D721Med (cell line): Measurements from ENCODE around the gene NSD1.

Experiments used
- DNase-seq: peaks from one replicate; pipeline ENCODE4 v3.0.0; 2011; ENCODE audit warnings: low spot score; ENCODE audit not compliant: insufficient read length
- FAIRE-seq: peaks from 2 replicates; lab custom pipeline; 2011; peaks lifted over from hg19 to GRCh38; lab: Jason Lieb, UNC
- TF ChIP-seq, protein P1 (sequence below): IDR thresholded peaks from 2 replicates; pipeline ENCODE4 v1.5.1; 2012; ENCODE audit warnings: mild to moderate bottlenecking, control low read depth; ENCODE audit not compliant: insufficient read depth; ENCODE audit errors: missing control alignments

NSD1 gene

DNA sequence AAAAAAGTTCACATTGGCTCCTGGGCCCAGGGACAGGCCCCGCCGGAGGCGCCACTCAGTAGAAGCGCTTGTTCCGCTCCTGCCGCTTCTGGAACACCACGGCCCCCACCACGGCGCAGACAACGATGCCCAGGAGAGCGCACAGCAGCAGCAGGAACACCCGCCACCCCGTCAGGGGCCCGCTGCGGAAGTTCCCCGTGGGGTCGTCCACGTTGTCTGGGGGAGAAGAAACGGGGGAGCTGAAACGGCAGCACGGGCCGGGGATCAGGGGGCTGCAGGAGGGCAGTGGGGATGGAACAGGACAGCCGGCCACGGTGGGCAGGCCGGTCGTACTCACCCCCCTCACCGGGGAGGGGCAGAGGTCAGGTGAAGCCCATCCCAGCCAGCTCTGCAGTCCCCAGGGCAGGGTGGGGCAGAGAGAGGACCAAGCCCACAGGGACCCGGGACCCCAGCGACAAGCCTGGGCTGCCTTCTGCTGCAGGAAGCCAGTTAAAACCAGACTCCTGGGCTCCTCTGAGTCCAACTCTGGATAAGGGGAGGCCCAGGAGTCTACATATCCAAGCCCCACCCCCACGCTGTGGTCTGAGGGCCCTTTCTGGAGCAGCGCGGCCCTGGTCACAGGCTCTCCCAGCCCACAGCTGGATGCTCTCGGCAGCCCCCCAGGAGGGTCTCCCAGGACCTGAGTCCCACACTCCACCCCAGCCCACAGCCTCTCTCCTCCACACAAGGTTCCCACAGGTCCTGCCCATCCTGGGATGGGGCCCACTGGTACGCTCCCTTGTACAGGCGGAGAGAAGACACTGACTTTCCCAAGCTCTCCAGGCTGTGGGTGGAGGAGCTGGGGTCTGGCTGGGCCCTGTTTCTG is 198.7 kb downstream of the NSD1 start:
- no peak for DNase-seq
- TF ChIP-seq, protein P1, sequence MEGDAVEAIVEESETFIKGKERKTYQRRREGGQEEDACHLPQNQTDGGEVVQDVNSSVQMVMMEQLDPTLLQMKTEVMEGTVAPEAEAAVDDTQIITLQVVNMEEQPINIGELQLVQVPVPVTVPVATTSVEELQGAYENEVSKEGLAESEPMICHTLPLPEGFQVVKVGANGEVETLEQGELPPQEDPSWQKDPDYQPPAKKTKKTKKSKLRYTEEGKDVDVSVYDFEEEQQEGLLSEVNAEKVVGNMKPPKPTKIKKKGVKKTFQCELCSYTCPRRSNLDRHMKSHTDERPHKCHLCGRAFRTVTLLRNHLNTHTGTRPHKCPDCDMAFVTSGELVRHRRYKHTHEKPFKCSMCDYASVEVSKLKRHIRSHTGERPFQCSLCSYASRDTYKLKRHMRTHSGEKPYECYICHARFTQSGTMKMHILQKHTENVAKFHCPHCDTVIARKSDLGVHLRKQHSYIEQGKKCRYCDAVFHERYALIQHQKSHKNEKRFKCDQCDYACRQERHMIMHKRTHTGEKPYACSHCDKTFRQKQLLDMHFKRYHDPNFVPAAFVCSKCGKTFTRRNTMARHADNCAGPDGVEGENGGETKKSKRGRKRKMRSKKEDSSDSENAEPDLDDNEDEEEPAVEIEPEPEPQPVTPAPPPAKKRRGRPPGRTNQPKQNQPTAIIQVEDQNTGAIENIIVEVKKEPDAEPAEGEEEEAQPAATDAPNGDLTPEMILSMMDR = no peak
- FAIRE-seq = no peak

DNA sequence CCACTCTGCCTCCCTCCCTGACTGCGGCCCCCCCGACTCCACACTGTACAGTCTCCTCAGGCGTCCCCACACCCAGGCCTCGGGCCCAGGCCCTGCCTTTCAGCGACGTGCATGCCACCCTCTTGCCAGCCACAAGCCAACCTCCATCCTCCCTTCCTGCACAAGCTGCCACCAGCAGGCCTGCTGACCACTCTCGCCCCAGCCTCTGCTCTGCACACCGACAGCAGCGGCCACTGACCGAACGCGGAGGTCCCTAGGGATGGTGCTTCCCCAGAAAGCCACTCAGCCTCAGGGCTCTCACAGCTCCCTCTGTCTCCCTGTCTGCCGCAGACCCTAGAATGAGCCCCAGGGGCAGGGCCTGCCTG is 199.3 kb downstream of the NSD1 start:
- FAIRE-seq (no peak), DNase-seq (no peak)
- TF ChIP-seq, protein P1 = no peak

DNA sequence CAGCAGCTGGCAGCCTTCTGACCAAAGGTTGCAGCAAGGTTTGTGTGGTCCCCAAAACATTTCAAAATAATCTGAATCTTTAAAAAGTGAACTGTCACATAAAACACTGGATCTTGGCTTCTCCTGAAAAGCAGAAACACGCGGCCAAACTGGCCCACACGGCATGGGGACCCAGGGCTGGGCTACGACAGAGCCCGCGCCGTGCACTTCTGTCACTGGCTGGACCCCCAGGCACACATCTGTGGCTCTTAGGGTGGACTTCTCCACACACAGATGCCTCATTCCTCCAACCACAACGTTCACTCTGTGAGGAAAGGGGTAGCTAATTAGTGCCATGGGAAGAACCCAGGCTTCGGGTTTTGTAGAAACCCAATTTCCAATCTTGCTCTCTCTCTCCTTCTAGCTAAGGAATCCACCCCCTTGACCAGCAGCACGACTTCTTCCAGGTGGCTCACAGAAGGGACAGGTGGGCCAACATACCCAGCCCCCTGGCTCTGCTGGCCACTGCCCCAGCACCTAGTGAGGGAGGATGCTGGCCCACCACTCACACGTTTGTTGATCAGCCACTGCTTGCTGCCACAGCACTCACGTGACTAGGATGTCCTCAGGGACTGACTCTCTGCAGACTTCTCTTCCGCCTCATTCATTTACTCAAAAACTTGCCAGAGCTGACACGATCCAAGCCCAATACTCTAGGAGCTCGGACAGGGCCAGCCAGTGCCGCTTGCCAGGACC is 200.0 kb downstream of the NSD1 start:
- TF ChIP-seq, protein P1 = no peak
- DNase-seq (no peak), FAIRE-seq (no peak)

DNA sequence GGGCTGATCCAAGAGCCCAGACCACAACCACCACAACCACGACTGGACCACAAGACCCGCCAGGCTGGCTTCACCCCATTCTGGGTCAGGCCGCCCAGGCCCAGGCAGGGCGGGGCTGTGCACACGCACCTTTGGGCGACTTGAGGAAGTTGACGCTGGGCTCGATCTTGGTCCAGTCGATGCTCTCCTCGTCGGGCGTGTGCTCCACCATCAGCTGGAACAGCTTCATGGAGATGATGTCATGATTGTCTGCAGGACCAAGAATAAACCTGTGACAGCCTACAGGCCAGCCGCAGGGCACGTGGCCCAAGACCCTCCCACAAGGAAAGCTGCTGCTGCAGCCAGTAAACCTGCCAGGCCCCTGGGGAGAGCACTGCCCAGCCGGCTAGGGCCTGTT is 200.6 kb downstream of the NSD1 start:
- no peak for DNase-seq
- TF ChIP-seq, protein P1 = no peak

DNA sequence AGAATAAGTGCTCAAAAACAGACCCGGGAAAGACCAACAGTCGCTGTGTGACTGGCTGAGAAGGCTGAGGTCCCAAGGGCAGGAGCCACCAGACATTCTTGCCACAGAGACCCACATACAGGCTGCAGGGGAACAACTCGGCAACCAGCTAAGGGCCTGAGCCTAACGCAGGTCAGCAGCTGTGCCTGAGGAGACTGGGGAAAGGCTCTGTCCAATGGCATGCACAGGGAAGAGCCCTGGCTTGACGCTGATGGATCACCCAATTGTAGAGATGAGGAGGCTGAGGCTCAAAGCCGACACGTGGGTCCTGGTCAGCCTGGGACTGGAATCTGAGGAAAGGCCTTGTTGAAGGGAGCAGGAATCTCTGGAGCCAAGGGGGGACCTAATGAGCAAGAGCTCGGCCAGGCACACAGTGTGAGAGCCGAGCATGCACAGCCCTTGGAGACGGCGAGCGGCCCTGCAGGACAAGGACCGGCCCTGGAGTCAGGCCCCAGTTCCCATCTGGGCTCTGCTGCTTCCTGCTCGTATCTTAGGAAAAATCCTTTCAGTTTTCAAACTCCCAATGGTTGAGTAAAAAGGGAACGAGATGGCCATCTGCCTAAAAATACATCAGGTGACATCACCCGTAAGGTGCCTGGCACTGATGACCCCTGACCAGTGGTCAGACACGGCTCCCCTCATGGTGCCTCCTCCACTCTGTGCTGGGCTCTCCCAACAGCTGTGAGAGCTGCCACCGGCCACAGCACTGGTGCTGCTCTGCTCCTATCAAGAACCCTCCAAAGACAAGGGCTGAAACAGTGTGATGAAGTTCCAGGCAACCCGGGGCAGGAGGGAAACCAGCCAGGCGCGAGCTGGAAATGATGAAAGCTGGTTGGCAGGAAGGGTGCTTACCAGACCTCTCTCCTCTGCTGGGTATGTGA is 201.5 kb downstream of the NSD1 start:
- DNase-seq = no peak
- FAIRE-seq = no peak
- TF ChIP-seq, protein P1 = no peak

More for the DNA sequence above, 200.6 kb downstream of the NSD1 start:
- no peak for FAIRE-seq

DNA sequence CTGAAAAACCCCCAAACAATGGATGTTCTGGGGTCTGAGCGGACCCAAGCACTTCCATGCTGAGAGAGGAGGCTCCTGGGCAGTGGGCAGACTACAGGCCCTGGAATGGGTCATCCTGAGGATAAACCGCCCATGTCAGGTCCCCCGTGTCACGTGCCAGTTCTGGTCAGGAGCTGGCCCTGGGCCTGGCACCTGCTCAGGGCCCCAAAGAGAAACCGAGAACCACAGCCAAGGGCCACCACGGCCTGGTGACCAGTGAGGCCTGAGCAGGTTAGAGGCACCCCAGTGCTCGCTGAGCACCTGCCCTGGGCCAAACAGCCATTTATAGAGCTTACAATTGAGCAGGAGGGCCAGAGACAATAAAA is 202.1 kb downstream of the NSD1 start:
- DNase-seq = no peak
- TF ChIP-seq, protein P1 = no peak
- no peak for FAIRE-seq
